Endothelial cell of umbilical vein (primary cell): ENCODE results near the gene CDC42SE2. TPM values are rescaled to one million over a fixed set of nuclear protein-coding genes. Genes with fewer than 3 reads are reported as not detected.

Source experiments
- BruUV-seq: library from RNA; stranded (reverse); fragments of 400-500 nt; replicated peaks from 2 replicates; lab custom pipeline; 2021; lab: Mats Ljungman, UMichigan
- CTCF ChIA-PET: fragments of 300-600, 350-600 bp; sonication (Branson Sonifier 250); formaldehyde crosslinking; loops from one replicate; lab custom pipeline; 2021; ENCODE audit warnings: antibody characterized with exemption, inconsistent platforms; lab: Charles Lee
- POLR2A ChIA-PET: fragments of 300-600, 350-600 bp; sonication (Branson Sonifier 250); formaldehyde crosslinking; loops from one replicate; lab custom pipeline; 2021; ENCODE audit warnings: antibody characterized with exemption, inconsistent platforms; lab: Charles Lee
- DNase-seq: peaks from one replicate; pipeline ENCODE4 v3.0.0-alpha.2; 2011; ENCODE audit warnings: low read depth, low spot score
- FAIRE-seq: peaks from 2 replicates; lab custom pipeline; 2011; peaks lifted over from hg19 to GRCh38; lab: Jason Lieb, UNC
- H2AFZ ChIP-seq: 2 replicates; pipeline ENCODE4 v1.6.0; 2012; ENCODE audit warnings: low read depth, low read length, control low read depth, inconsistent platforms
- H3K27ac ChIP-seq: 2 replicates; pipeline ENCODE4 v1.5.1; 2011; ENCODE audit warnings: low read depth, mild to moderate bottlenecking, control low read depth, low read length, moderate library complexity; ENCODE audit not compliant: insufficient read depth
- H3K27me3 ChIP-seq, 2 experiments: 2 replicates each; pipeline versions ENCODE4 v1.6.0 to v1.6.1; 2011; ENCODE audit warnings: low read length in 2 of 2, mixed read lengths in 1 of 2; ENCODE audit not compliant: control insufficient read depth in 2 of 2, insufficient read depth in 2 of 2
- H3K36me3 ChIP-seq, 2 experiments: 2 replicates in 1 of 2; 3 replicates in 1 of 2; pipeline ENCODE4 v1.5.1; 2011; ENCODE audit warnings: low read length in 2 of 2, mild to moderate bottlenecking in 1 of 2, moderate library complexity in 1 of 2; ENCODE audit not compliant: control insufficient read depth in 2 of 2, insufficient read depth in 2 of 2; ENCODE audit errors: extremely low read depth in 1 of 2
- H3K4me1 ChIP-seq: 3 replicates; pipeline ENCODE4 v1.5.1; 2011; ENCODE audit warnings: mild to moderate bottlenecking, low read length; ENCODE audit not compliant: control insufficient read depth, insufficient read depth; ENCODE audit errors: extremely low read depth
- H3K4me2 ChIP-seq: 2 replicates; pipeline ENCODE4 v1.6.1; 2011; ENCODE audit warnings: low read length, control low read depth, mixed read lengths; ENCODE audit not compliant: insufficient read depth
- H3K4me3 ChIP-seq, 3 experiments: fragments of 200-600 bp in 1 of 3; sonication (generic), shearing (Covaris generic) in 1 of 3; replicated peaks in 1 of 3; 2 replicates each; pipeline ENCODE4 v1.5.1; 2011 to 2016; ENCODE audit warnings: control low read depth in 3 of 3, low read length in 3 of 3, mild to moderate bottlenecking in 2 of 3, inconsistent platforms in 1 of 3, low read depth in 1 of 3, moderate library complexity in 1 of 3; ENCODE audit not compliant: insufficient read depth in 1 of 3
- H3K79me2 ChIP-seq: 2 replicates; pipeline ENCODE4 v1.6.0; 2012; ENCODE audit warnings: low read length, inconsistent platforms; ENCODE audit not compliant: control insufficient read depth, insufficient read depth
- H3K9ac ChIP-seq: replicated peaks from 2 replicates; pipeline ENCODE3; 2011; ENCODE audit warnings: low read length, control low read depth; ENCODE audit not compliant: insufficient read depth; ENCODE audit errors: extremely low read depth
- H3K9me1 ChIP-seq: replicated peaks from 3 replicates; pipeline ENCODE4 v1.6.0; 2011; ENCODE audit warnings: mild to moderate bottlenecking, low read length; ENCODE audit not compliant: control insufficient read depth, insufficient read depth; ENCODE audit errors: extremely low read depth
- H3K9me3 ChIP-seq: replicated peaks from 2 replicates; pipeline ENCODE4 v1.5.1; 2012; ENCODE audit warnings: low read length, inconsistent platforms; ENCODE audit not compliant: control insufficient read depth, insufficient read depth
- H4K20me1 ChIP-seq: replicated peaks from 2 replicates; pipeline ENCODE3; 2011; ENCODE audit warnings: mild to moderate bottlenecking, low read length; ENCODE audit not compliant: control insufficient read depth, insufficient read depth; ENCODE audit errors: extremely low read depth
- EZH2 ChIP-seq: IDR thresholded peaks from 2 replicates; pipeline ENCODE4 v1.6.1; 2012; ENCODE audit warnings: borderline replicate concordance, low read depth, mild to moderate bottlenecking, moderate library complexity, low read length, inconsistent platforms; ENCODE audit not compliant: severe bottlenecking
- MYC ChIP-seq: IDR thresholded peaks from one replicate; pipeline ENCODE4 v1.6.1; 2011; ENCODE audit warnings: mild to moderate bottlenecking, low read depth, low read length
- POLR2AphosphoS5 ChIP-seq: IDR thresholded peaks from 2 replicates; pipeline ENCODE4 v1.6.1; 2012; ENCODE audit warnings: low read depth, mild to moderate bottlenecking, control low read depth, low read length, moderate library complexity; ENCODE audit not compliant: insufficient read depth
- dilution Hi-C: fragments of 300-500 bp; cut with MboI; formaldehyde crosslinking; loops from one replicate; pipeline ENCODE4 v1.15.0; 2019; ENCODE audit warnings: low sequenced_read_pairs; ENCODE audit not compliant: extremely low pct_ligation_motif_present
- intact Hi-C: fragments of 100-400 bp; cut with micrococcal nuclease; formaldehyde crosslinking; loops from one replicate; pipeline ENCODE4 v1.10.0; 2022
- polyA plus RNA-seq, 4 experiments: library from polyadenylated mRNA; depleted of rRNA in 3 of 4; stranded (reverse) in 3 of 4; unstranded in 1 of 4; fragments of >200 nt; gene quantifications; 2 replicates each; pipeline versions ENCODE4 v1.2.1 to v1.2.3, GENCODE V29; 2011 to 2012; ENCODE audit warnings: missing spikeins in 1 of 4
- total RNA-seq: library from RNA; stranded (reverse); gene quantifications from 2 replicates; pipeline ENCODE4 v1.2.3, GENCODE V29; 2021

CDC42SE2 gene
- total and polyA plus RNA-seq, 2 donors (not counting 3 experiments of a cell fraction or from before 2014, with no cell fraction given) = 14.7 to 21.9 TPM

- Histone ChIP-seq H3K9me3 (no peaks in the 10 kb centered on the region), H3K36me3 (no peaks in the 10 kb centered on the region), H3K4me1 (peaks cover 9% of the 10 kb centered on the region), H3K9ac (no peak overlapping the region), H2AFZ (no peak overlapping the region), H3K4me2 (no peak overlapping the region), H3K27me3 (no peaks in the 10 kb centered on the region), H3K9me1 (no peaks in the 10 kb centered on the region), H3K27ac (no peak overlapping the region), H3K79me2 (peaks cover 10% of the 10 kb centered on the region), H4K20me1 (no peaks in the 10 kb centered on the region), H3K4me3 (no peak overlapping the region)
- BruUV-seq = no TSS peak
- ChIA-PET POLR2A (no interaction called here), CTCF (interaction anchor here (1.2 to 2.0 kb wide), 4 partner anchors 9 to 108 kb away, joined by 3 to 8 read pairs (median 4); no protein-coding TSS in a partner anchor)
- no peak for TF ChIP-seq POLR2AphosphoS5
- DNase-seq (no peak), FAIRE-seq (no peak)
- dilution Hi-C loops (no loop called here), intact Hi-C loops (no loop called here)
Measured at GRCh38 chr5:131373265-131373664, 109.4 kb downstream of the CDC42SE2 start.

- ChIA-PET POLR2A (no interaction called here), CTCF (interaction anchor here (0.8 kb wide), 1 partner anchor 21 kb away, joined by 3 read pairs; no protein-coding TSS in a partner anchor)
- Histone ChIP-seq H3K27ac (no peak overlapping the region), H3K4me1 (peaks cover 29% of the 10 kb centered on the region), H3K4me2 (no peak overlapping the region), H4K20me1 (no peaks in the 10 kb centered on the region), H3K9me3 (no peaks in the 10 kb centered on the region), H3K4me3 (no peak overlapping the region), H3K27me3 (no peaks in the 10 kb centered on the region), H3K79me2 (peaks cover 6% of the 10 kb centered on the region), H3K9ac (no peak overlapping the region), H3K9me1 (no peaks in the 10 kb centered on the region), H3K36me3 (no peaks in the 10 kb centered on the region), H2AFZ (no peak overlapping the region)
- DNase-seq = no peak
- no peak for FAIRE-seq
- dilution Hi-C loops = no loop called here
- intact Hi-C loops = no loop called here
- TF ChIP-seq EZH2 (no peak), MYC (no peak)
- BruUV-seq = no TSS peak
Measured at GRCh38 chr5:131375351-131375750, 111.5 kb downstream of the CDC42SE2 start.
